Astrocyte of the cerebellum (primary cell): ENCODE data around the gene CCDC178.

Experiments used
- DNase-seq: peaks from one replicate; pipeline ENCODE4 v3.0.0-alpha.2; 2011; ENCODE audit warnings: low read depth
- H3K4me3 ChIP-seq: 2 replicates; pipeline ENCODE4 v1.5.1; 2011; ENCODE audit warnings: mild to moderate bottlenecking, low read depth, low read length, moderate library complexity
- CTCF ChIP-seq: IDR thresholded peaks from 2 replicates; pipeline ENCODE4 v1.5.1; 2012; ENCODE audit warnings: low read length, low read depth, moderate library complexity, mild to moderate bottlenecking; ENCODE audit errors: missing control alignments
- in situ Hi-C: cut with HindIII; loops from 2 replicates; pipeline ENCODE4 v1.10.0; 2017; ENCODE audit warnings: low sequenced_read_pairs

CCDC178 gene

DNA sequence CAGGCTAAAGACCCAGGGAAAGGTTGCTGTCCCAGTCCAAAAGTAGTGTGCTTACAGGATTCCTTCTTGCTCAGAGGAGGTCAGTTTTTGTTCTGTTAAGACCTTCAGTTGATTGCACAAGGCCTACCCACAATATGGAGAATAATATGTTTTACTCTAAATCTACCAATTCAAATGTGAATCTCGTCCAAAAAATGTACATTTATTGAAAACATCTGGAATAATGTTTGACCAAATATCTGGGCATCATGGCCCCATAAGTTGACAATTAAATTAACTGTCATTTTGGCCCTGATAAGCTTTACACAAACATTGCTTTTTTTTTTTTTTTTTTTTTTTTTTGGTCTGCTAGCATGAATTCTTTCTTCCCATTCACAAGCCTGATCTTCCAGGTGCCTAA, 109.8 kb downstream of the CCDC178 start:
- DNase-seq: no peak
- H3K4me3 ChIP-seq: no peak overlapping the region
- no peak for TF ChIP-seq CTCF
- in situ Hi-C loops: no loop called here

- in situ Hi-C loops: no loop called here
- no peak for DNase-seq
- no peak for TF ChIP-seq CTCF
- H3K4me3 ChIP-seq: no peak overlapping the region
These were observed 113.5 kb downstream of the CCDC178 start for GRCh38 chr18:33326975-33327374.

GRCh38 chr18:33317640-33318039, 122.9 kb downstream of the CCDC178 start:
- in situ Hi-C loops: no loop called here
- H3K4me3 ChIP-seq: no peak overlapping the region
- DNase-seq: no peak
- no peak for TF ChIP-seq CTCF

GRCh38 chr18:33316146-33316587, 124.4 kb downstream of the CCDC178 start:
- no peak for TF ChIP-seq CTCF
- in situ Hi-C loops: no loop called here

GRCh38 chr18:33307520-33307919, 133.0 kb downstream of the CCDC178 start:
- no peak for DNase-seq
- H3K4me3 ChIP-seq: no peak overlapping the region
- no peak for TF ChIP-seq CTCF
- in situ Hi-C loops: no loop called here

More at GRCh38 chr18:33316146-33316587, 124.4 kb downstream of the CCDC178 start:
- H3K4me3 ChIP-seq: no peak overlapping the region
- DNase-seq: no peak

DNA sequence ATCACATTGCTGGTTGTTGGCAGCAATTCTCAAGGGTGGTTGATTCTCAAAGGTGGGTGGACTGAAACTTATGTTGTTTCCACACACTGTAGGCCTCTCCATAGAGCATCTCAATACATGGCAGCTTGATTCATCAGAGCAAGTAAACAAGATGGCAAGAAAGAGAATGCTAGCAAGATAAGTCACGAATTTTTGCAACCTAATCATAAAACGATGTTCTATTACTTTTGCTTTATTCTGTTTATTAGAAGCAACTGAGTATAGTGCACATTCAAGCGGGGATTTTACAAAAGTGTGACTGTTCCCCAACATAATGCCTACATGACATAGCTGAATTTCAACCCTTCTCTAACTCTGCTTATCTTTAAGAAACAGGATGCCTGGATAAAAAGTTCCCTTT, 136.2 kb downstream of the CCDC178 start:
- TF ChIP-seq CTCF: no peak
- DNase-seq: no peak
- in situ Hi-C loops: no loop called here
- H3K4me3 ChIP-seq: no peak overlapping the region

DNA sequence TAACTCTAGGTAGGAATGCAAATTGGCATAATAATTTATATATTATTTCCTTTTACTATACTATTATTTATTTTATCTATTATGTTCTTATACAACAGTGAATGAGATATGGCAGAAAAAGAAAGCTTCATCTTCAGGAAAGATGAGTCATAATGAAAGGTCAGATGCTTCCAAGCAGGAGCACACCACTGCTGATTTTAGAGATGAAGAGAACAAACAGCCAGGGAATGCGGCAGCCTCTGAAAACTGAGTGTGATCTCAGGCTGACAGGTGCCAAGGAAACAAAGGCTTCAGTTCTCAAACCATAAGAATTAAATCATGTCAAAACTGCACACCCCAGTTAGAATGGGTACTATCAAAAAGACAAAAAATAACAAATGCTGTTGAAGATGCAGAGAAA, 149.0 kb downstream of the CCDC178 start:
- TF ChIP-seq CTCF: no peak
- in situ Hi-C loops: loop anchor here (5.0 kb wide), 1 partner anchor 39 kb away; no protein-coding TSS in a partner anchor
- DNase-seq: no peak
- H3K4me3 ChIP-seq: no peak overlapping the region
